ENCODE measurements around the gene GNB1.
"Not testable (repeated sequence)": the region's sequence is repeated elsewhere in the genome, so short reads cannot be mapped to it uniquely, and the experiment has no call there.

The GNB1 gene

GRCh38 chr1:1889090-1889750 lies 1.7 kb downstream of the GNB1 start:
- FAIRE-seq: no peak

- not testable (repeated sequence) for FAIRE-seq
These were observed 7.0 kb downstream of the GNB1 start for GRCh38 chr1:1883890-1884289.

- FAIRE-seq: no peak
These were observed 7.6 kb downstream of the GNB1 start for GRCh38 chr1:1883092-1883873.

- no peak for FAIRE-seq
These were observed 9.2 kb downstream of the GNB1 start for GRCh38 chr1:1881727-1882126.

- no peak for FAIRE-seq
These were observed 10.1 kb downstream of the GNB1 start for GRCh38 chr1:1880617-1881312.

GRCh38 chr1:1879942-1880341 lies 10.9 kb downstream of the GNB1 start:
- no peak for FAIRE-seq

- no peak for FAIRE-seq
These were observed 12.9 kb downstream of the GNB1 start for GRCh38 chr1:1877865-1878436.

DNA sequence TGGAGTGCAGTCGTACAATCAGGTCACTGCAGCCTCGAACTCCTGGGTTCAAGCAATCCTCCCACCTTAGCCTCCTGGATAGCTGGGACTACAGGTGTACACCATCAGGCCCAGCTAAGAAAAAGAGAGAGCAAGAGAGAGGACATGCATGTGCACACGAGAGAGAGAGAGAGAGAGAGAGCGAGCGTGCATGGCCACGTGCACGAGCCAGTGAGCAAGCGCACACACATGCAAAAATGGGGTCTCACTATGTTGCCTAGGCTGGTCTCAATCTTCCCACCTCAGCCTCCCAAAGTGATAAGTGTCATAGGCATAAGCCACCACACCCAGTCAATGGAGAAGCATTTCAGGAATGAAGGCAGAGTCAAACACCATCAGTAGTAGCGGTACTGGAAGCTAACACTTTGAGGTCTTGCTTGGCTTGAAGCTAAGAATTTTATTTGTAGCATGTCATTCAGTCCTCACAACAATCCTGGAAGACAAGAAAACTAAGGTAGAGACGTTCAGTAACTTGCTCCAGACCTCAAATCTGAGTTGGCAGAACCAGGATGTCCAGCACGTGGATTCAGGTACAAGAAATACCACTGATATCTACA lies 14.5 kb downstream of the GNB1 start:
- no peak for FAIRE-seq

- FAIRE-seq: no peak
These were observed 15.0 kb downstream of the GNB1 start for GRCh38 chr1:1875932-1876331.

- FAIRE-seq: no peak
These were observed 16.0 kb downstream of the GNB1 start for GRCh38 chr1:1874901-1875300.

DNA sequence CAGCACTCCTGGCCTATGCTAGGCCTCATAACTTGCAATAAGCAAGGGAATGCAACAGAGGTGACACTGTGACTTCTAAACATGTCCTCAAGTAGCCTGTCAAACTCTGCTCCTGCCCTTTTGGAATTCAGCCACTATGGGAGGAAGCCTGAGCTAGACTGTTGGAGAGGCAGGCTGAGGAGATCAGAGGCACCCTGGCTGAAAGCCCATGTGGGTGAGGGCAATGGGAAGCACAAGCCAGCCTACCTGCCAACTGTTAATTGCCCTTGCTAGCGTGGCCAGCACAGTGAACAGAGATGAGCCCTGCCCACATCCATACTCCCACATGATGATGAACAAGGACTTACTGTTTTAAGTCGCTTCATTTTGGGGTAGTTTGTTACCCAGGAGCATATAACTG lies 17.7 kb downstream of the GNB1 start:
- FAIRE-seq: no peak

DNA sequence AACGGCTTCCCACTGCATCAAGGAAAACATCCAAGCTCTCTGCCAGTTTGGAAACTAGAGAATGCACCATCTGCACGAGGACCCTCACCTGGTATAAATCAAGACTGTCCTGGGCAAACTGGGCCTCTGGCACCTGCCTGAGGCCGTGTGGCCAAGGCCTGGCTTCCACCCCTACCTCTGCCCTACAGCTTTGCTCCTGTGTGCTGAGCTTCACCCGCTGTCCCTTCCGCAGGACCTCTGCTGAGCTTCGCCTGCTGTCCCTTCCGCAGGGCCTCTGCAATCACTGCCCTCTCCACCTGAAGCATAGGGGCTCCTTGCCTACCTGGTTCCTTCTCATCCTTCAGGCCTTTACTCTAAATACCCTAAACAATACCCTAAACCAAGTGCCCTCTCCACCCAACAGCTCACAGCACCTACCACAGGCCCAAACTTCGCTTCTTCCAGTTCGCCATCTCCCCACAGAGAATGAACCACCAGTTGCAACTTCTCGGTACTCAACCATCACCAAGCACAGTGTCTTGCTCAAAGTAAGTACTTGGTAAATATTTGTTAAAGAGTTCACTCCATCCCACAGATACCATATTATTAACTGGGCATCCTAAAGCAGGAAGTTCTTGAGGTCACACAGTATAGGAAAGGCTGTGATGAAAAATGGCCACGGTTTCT lies 18.4 kb downstream of the GNB1 start:
- FAIRE-seq: no peak

DNA sequence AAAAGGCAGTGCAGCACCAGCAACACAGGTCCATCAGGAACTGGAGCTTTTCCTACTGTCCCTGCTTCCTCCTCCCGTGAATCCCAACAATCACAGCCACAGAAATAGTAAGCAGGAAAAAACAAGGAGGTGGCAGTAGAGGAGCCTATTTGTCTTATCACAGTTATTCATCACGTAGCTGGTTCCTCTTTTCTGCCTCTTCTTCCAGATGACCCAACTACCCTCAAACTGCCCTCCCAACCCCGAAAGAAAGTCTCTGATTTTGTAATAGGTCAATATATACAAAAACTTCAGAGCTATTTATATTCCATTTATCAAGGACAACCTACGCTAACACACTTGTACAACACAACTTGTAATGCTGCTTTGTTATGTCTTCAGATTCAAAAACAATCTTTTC lies 21.4 kb downstream of the GNB1 start:
- no peak for FAIRE-seq

DNA sequence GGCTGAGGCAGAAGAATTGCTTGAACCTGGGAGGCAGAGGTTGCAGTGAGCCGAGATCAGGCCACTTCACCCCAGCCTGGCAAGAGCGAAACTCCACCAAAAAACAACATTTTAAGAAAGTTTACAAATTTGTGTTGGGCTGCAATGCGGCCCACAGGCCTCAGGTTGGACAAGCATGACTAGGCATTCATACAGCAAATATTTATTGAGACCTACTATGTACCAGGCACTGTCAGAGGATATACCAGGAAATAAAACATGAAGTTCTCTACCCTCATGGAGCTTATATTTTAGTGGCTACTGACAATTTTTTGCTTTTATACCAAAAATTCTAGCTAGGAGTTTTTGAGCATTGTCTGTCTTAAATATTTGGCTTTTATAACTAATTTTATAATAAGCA lies 23.7 kb downstream of the GNB1 start:
- no peak for FAIRE-seq

GRCh38 chr1:1862905-1863547 lies 27.9 kb downstream of the GNB1 start:
- no peak for FAIRE-seq

DNA sequence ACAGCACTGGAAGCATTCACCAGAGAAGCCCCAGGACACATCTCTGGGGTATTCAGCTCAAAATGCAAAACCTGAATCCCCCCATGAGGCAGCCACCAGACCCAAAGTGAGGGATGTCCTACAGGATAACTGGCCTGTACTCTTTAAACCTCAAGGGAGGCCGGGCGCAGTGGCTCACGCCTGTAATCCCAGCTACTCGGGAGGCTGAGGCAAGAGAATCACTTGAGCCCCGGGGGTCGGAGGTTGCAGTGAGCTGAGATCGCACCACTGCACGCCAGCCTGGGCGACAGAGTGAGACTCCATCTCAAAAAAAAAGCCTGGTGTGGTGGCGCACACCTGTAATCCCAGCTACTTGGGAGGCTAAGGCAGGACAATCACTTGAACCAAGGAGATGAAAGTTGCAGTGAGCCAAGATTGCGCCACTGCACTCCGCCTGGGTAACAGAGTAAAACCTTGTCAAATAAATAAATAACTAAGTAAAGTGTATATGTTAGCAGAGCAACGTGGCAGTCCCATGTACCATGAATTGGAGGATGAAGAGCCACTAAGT lies 29.1 kb downstream of the GNB1 start:
- FAIRE-seq: not testable (repeated sequence)

DNA sequence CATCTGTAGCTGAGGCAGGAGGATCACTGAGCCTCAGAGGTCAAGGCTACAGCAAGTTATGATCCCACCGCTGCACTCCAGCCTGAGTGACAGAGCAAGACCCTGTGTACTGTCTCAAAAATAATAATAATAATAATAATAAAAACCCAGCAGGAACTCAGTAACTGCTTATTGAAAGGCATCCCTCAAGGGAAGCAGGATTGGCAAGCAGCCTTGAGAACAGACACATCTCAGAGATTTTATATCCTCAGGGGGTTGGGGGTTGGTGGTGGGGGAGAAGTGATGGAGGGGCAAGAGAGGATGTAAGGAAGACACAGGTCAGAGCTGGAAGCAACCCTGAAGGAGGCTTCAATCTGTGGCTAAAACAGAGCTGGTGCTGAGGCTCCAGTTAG lies 29.6 kb downstream of the GNB1 start:
- FAIRE-seq: no peak

DNA sequence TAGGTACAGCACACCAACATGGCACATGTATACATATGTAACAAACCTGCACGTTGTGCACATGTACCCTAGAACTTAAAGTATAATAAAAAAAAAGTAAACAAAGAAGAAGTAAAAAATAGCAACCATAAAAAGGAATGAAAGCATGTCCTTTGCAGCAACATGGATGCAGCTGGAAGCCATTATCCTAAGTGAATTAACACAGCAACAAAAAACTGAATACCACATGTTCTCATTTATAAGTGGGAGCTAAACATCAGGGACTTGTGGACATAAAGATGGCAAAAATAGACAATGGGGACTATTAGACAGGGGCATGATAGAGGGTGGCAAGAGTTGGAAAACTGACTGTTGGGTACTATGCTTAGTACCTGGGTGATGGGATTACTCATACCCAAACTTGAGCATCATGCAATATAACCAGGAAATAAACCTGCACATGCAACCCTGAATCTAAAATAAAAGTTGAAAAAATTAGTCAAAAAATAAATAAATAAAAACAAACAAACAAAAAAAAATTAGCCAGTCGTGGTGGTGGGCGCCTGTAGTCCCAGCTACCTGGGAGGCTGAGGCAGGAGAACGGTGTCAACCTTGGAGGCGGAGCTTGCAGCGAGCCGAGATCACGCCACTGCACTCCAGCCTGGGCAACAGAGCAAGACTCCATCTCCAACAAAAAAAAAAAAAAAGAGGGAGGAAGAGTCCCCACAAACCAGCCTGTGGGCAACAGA lies 30.8 kb downstream of the GNB1 start:
- not testable (repeated sequence) for FAIRE-seq

DNA sequence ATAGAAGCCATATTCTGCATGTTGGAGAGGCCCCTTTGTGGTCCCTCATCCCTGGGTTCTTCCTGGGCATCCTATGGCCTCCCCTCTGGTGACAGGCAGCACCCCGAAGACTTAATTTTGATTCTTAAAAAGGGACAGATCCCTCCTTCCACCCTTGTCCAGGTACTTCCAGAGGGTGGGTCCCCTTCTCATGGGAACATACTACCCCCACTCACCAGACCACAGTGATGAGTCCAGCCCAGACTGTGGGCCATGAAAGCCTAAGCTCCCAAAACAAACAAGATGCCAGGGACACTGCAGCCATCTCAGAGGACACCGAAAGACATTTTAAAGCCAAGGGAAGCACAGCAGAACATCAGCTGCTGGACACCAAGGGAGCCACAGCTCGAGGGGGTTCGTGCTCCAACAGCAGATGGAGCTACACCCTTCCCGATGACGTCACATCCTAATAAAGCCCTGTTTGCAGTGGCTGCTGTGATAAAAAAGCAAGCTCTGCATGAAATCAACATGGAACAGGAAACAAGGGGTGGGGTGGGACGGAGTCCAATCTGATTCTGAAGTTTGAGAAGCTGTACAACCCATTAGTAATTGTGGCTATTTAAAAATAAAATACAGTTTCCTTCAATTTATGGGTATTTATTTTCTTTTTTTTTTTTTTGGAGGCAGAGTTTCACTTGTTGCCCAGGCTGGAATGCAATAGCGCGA lies 32.4 kb downstream of the GNB1 start:
- FAIRE-seq: no peak

DNA sequence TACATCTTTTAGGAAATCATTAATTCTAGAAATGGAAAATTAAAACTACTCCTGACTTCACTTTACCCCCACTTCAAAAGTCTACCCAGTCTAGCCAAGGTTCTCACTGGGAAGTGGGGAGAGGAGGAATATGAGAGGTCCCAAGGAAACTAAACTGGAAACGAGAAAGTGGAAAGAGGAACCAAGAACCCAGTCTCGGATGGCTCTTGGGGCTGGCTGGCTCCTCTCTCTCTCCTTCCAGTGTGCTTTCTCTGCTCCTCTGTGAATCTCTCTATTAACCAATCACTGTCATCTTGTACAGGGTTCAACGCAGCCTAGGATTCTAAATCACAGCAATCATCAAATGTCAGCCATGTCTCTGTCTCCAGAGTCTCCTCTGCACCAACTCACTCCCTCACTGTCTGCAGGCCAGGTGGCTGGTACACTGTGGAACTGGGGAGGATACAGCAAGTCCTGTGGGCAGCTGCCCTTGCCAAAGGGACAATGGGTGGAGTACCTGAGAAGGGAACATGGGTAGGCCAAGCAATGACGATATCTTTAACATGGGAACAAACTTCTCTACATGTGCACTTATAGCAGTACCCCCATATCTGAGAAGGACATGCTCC lies 33.7 kb downstream of the GNB1 start:
- FAIRE-seq: no peak

Measured in A204.1 (cell line).